ENCODE results near the gene PCBP4.

DNA sequence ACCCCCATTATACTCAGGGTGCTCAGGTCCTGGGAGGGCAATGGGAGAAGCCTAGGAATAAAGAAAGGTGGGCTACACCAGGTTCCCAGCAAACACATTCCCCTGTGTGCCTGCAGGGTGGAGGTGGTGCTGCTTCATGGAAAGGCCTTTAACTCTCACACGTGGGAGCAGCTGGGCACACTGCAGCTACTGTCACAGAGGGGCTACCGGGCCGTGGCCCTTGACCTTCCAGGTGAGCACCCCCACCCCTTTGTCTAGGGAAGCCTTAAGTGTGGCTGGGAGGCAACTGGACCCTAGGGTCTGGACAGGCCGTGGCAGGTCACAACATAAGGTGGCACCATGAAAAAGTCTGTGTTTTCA lies 10.9 kb upstream of the PCBP4 start:
- TF ChIP-seq EZH2 (IDR thresholded peaks at IDR 0.05; ENCODE audit: insufficient read depth, poor library complexity, severe bottlenecking) = no peak
- no peak for TF ChIP-seq EZH2phosphoT487 (IDR thresholded peaks at IDR 0.05; ENCODE audit: insufficient read depth, low read depth)

Data from GM23248 (cell line).